Fibroblast of lung (primary cell): Measurements from ENCODE around the gene NNT.

Experiments
- CTCF ChIP-seq, 2 donors: IDR thresholded peaks in 1 of 2; conservative IDR thresholded peaks in 1 of 2; 1 replicate in 1 of 2; 2 replicates in 1 of 2; pipeline ENCODE4 v1.5.1; 2011 to 2012; ENCODE audit warnings: low read length in 2 of 2, control low read depth in 1 of 2, inconsistent platforms in 1 of 2, low read depth in 1 of 2, mild to moderate bottlenecking in 1 of 2
- EZH2 ChIP-seq: IDR thresholded peaks from 2 replicates; pipeline ENCODE4 v1.5.1; 2012; ENCODE audit warnings: low read length, control low read depth, mild to moderate bottlenecking; ENCODE audit errors: missing control alignments

- TF ChIP-seq CTCF (conservative IDR thresholded peaks at IDR 0.05 in 1 of 2, IDR thresholded peaks at IDR 0.05 in 1 of 2; ENCODE audit: low read depth in 1 of 2, low read length in 2 of 2) (no peak), EZH2 (no peak)
Measured at GRCh38 chr5:43674536-43674935, 71.6 kb downstream of the NNT start.
